Measurements from ENCODE around the gene SMOC1.

Gene SMOC1

GRCh38 chr14:69909826-69910550, 30.8 kb downstream of the SMOC1 start:
- no peaks in the 10 kb centered on the region for H3K79me2 ChIP-seq (ENCODE audit: control insufficient read depth, insufficient read depth, low read length)
- no peak overlapping the region for H4K8ac ChIP-seq (ENCODE audit: low read depth, low read length)
- H3K36me3 ChIP-seq (ENCODE audit: control insufficient read depth, insufficient read depth, low read length), result no peaks in the 10 kb centered on the region
- H3K4me1 ChIP-seq (ENCODE audit: control insufficient read depth, low read depth, low read length), result no peaks in the 10 kb centered on the region
- H2AK5ac ChIP-seq (ENCODE audit: low read length), result no peak overlapping the region
- no peak overlapping the region for H3K18ac ChIP-seq (ENCODE audit: low read length)
- no peak for DNase-seq
- no CpG with 5 or more reads among the region's 7 CpGs for WGBS (ENCODE audit: extremely low coverage, insufficient coverage, low lambda C conversion rate)
- H2BK5ac ChIP-seq (ENCODE audit: low read length), result no peak overlapping the region
- no peak overlapping the region for H2BK15ac ChIP-seq (replicated peaks; ENCODE audit: low read depth)
- H3K4me3 ChIP-seq (ENCODE audit: low read length), result no peak overlapping the region
- no peak overlapping the region for H3K4ac ChIP-seq (ENCODE audit: low read depth, low read length)
- H3K9ac ChIP-seq (ENCODE audit: low read length), result no peak overlapping the region
- no peak overlapping the region for H3K56ac ChIP-seq (ENCODE audit: low read length)
- no peak overlapping the region for H3K23ac ChIP-seq (ENCODE audit: low read length)
- H3K27me3 ChIP-seq (ENCODE audit: insufficient read depth, low read length, poor library complexity), result no peaks in the 10 kb centered on the region
- no peak overlapping the region for H4K5ac ChIP-seq (ENCODE audit: low read length)
- H3K79me1 ChIP-seq (ENCODE audit: low read length), result no peaks in the 10 kb centered on the region
- H3K27ac ChIP-seq (ENCODE audit: low read depth, low read length), result no peak overlapping the region
- no peak overlapping the region for H2BK120ac ChIP-seq (ENCODE audit: low read depth, low read length)
- no peak overlapping the region for H3K4me2 ChIP-seq (ENCODE audit: low read length)

GRCh38 chr14:69910871-69911270, 31.7 kb downstream of the SMOC1 start:
- H2AK5ac ChIP-seq (ENCODE audit: low read length), result no peak overlapping the region
- no peak overlapping the region for H3K4me3 ChIP-seq (ENCODE audit: low read length)
- H3K18ac ChIP-seq (ENCODE audit: low read length), result no peak overlapping the region
- no peak overlapping the region for H4K8ac ChIP-seq (ENCODE audit: low read depth, low read length)
- H2BK15ac ChIP-seq (replicated peaks; ENCODE audit: low read depth), result no peak overlapping the region
- no peak overlapping the region for H2BK120ac ChIP-seq (ENCODE audit: low read depth, low read length)
- H3K4me1 ChIP-seq (ENCODE audit: control insufficient read depth, low read depth, low read length), result no peaks in the 10 kb centered on the region
- H3K4ac ChIP-seq (ENCODE audit: low read depth, low read length), result no peak overlapping the region
- DNase-seq, result no peak
- no peak overlapping the region for H4K5ac ChIP-seq (ENCODE audit: low read length)
- no peak overlapping the region for H3K23ac ChIP-seq (ENCODE audit: low read length)
- no peaks in the 10 kb centered on the region for H3K27me3 ChIP-seq (ENCODE audit: insufficient read depth, low read length, poor library complexity)
- no peak overlapping the region for H3K4me2 ChIP-seq (ENCODE audit: low read length)
- H3K27ac ChIP-seq (ENCODE audit: low read depth, low read length), result no peak overlapping the region
- no peaks in the 10 kb centered on the region for H3K79me2 ChIP-seq (ENCODE audit: control insufficient read depth, insufficient read depth, low read length)
- H3K56ac ChIP-seq (ENCODE audit: low read length), result no peak overlapping the region
- WGBS (ENCODE audit: extremely low coverage, insufficient coverage, low lambda C conversion rate), result no CpG with 5 or more reads among the region's 3 CpGs
- H3K36me3 ChIP-seq (ENCODE audit: control insufficient read depth, insufficient read depth, low read length), result no peaks in the 10 kb centered on the region
- no peak overlapping the region for H3K9ac ChIP-seq (ENCODE audit: low read length)
- H2BK5ac ChIP-seq (ENCODE audit: low read length), result no peak overlapping the region
- no peaks in the 10 kb centered on the region for H3K79me1 ChIP-seq (ENCODE audit: low read length)

- Histone ChIP-seq H3K4ac (ENCODE audit: low read depth, low read length) (no peak overlapping the region), H3K4me3 (ENCODE audit: low read length) (no peak overlapping the region), H4K8ac (ENCODE audit: low read depth, low read length) (no peak overlapping the region), H3K4me2 (ENCODE audit: low read length) (no peak overlapping the region), H3K27me3 (ENCODE audit: insufficient read depth, low read length, poor library complexity) (no peaks in the 10 kb centered on the region), H3K36me3 (ENCODE audit: control insufficient read depth, insufficient read depth, low read length) (no peaks in the 10 kb centered on the region), H3K4me1 (ENCODE audit: control insufficient read depth, low read depth, low read length) (no peaks in the 10 kb centered on the region), H3K56ac (ENCODE audit: low read length) (no peak overlapping the region), H2BK15ac (replicated peaks; ENCODE audit: low read depth) (no peak overlapping the region), H3K23ac (ENCODE audit: low read length) (no peak overlapping the region), H3K9ac (ENCODE audit: low read length) (no peak overlapping the region), H3K79me2 (ENCODE audit: control insufficient read depth, insufficient read depth, low read length) (no peaks in the 10 kb centered on the region), H3K18ac (ENCODE audit: low read length) (no peak overlapping the region), H4K5ac (ENCODE audit: low read length) (no peak overlapping the region), H2BK5ac (ENCODE audit: low read length) (no peak overlapping the region), H2BK120ac (ENCODE audit: low read depth, low read length) (no peak overlapping the region), H3K27ac (ENCODE audit: low read depth, low read length) (no peak overlapping the region), H3K79me1 (ENCODE audit: low read length) (no peaks in the 10 kb centered on the region), H2AK5ac (ENCODE audit: low read length) (no peak overlapping the region)
- no peak for DNase-seq
- no CpG with 5 or more reads among the region's 1 CpG for WGBS (ENCODE audit: extremely low coverage, insufficient coverage, low lambda C conversion rate)
These were observed 34.5 kb downstream of the SMOC1 start for GRCh38 chr14:69913686-69914085.

- Histone ChIP-seq H4K8ac (ENCODE audit: low read depth, low read length) (no peak overlapping the region), H3K79me1 (ENCODE audit: low read length) (no peaks in the 10 kb centered on the region), H3K4ac (ENCODE audit: low read depth, low read length) (no peak overlapping the region), H3K36me3 (ENCODE audit: control insufficient read depth, insufficient read depth, low read length) (no peaks in the 10 kb centered on the region), H3K18ac (ENCODE audit: low read length) (no peak overlapping the region), H3K9ac (ENCODE audit: low read length) (no peak overlapping the region), H3K79me2 (ENCODE audit: control insufficient read depth, insufficient read depth, low read length) (no peaks in the 10 kb centered on the region), H3K27ac (ENCODE audit: low read depth, low read length) (no peak overlapping the region), H2AK5ac (ENCODE audit: low read length) (no peak overlapping the region), H3K56ac (ENCODE audit: low read length) (no peak overlapping the region), H3K23ac (ENCODE audit: low read length) (no peak overlapping the region), H2BK120ac (ENCODE audit: low read depth, low read length) (no peak overlapping the region), H4K5ac (ENCODE audit: low read length) (no peak overlapping the region), H2BK15ac (replicated peaks; ENCODE audit: low read depth) (no peak overlapping the region), H3K4me1 (ENCODE audit: control insufficient read depth, low read depth, low read length) (no peaks in the 10 kb centered on the region), H3K27me3 (ENCODE audit: insufficient read depth, low read length, poor library complexity) (no peaks in the 10 kb centered on the region), H3K4me2 (ENCODE audit: low read length) (no peak overlapping the region), H2BK5ac (ENCODE audit: low read length) (no peak overlapping the region), H3K4me3 (ENCODE audit: low read length) (no peak overlapping the region)
- no peak for DNase-seq
- WGBS (ENCODE audit: extremely low coverage, insufficient coverage, low lambda C conversion rate), result no CpG with 5 or more reads among the region's 1 CpG
These were observed 37.2 kb downstream of the SMOC1 start for GRCh38 chr14:69916396-69916795.

GRCh38 chr14:69917287-69917686, 38.1 kb downstream of the SMOC1 start:
- no peak overlapping the region for H4K5ac ChIP-seq (ENCODE audit: low read length)
- no peaks in the 10 kb centered on the region for H3K79me2 ChIP-seq (ENCODE audit: control insufficient read depth, insufficient read depth, low read length)
- H3K23ac ChIP-seq (ENCODE audit: low read length), result no peak overlapping the region
- no peak overlapping the region for H3K9ac ChIP-seq (ENCODE audit: low read length)
- no peak overlapping the region for H2BK15ac ChIP-seq (replicated peaks; ENCODE audit: low read depth)
- H3K36me3 ChIP-seq (ENCODE audit: control insufficient read depth, insufficient read depth, low read length), result no peaks in the 10 kb centered on the region
- no peak overlapping the region for H3K27ac ChIP-seq (ENCODE audit: low read depth, low read length)
- no peak overlapping the region for H3K4me3 ChIP-seq (ENCODE audit: low read length)
- no peak overlapping the region for H3K4me2 ChIP-seq (ENCODE audit: low read length)
- H2AK5ac ChIP-seq (ENCODE audit: low read length), result no peak overlapping the region
- no peak overlapping the region for H2BK120ac ChIP-seq (ENCODE audit: low read depth, low read length)
- no CpG with 5 or more reads among the region's 9 CpGs for WGBS (ENCODE audit: extremely low coverage, insufficient coverage, low lambda C conversion rate)
- no peaks in the 10 kb centered on the region for H3K4me1 ChIP-seq (ENCODE audit: control insufficient read depth, low read depth, low read length)
- no peaks in the 10 kb centered on the region for H3K79me1 ChIP-seq (ENCODE audit: low read length)
- no peaks in the 10 kb centered on the region for H3K27me3 ChIP-seq (ENCODE audit: insufficient read depth, low read length, poor library complexity)
- H3K56ac ChIP-seq (ENCODE audit: low read length), result no peak overlapping the region
- no peak overlapping the region for H3K4ac ChIP-seq (ENCODE audit: low read depth, low read length)
- no peak for DNase-seq
- no peak overlapping the region for H2BK5ac ChIP-seq (ENCODE audit: low read length)
- H4K8ac ChIP-seq (ENCODE audit: low read depth, low read length), result no peak overlapping the region
- H3K18ac ChIP-seq (ENCODE audit: low read length), result no peak overlapping the region

- H3K56ac ChIP-seq (ENCODE audit: low read length), result no peak overlapping the region
- H3K18ac ChIP-seq (ENCODE audit: low read length), result no peak overlapping the region
- no peak overlapping the region for H2BK5ac ChIP-seq (ENCODE audit: low read length)
- H2BK120ac ChIP-seq (ENCODE audit: low read depth, low read length), result no peak overlapping the region
- H3K4me1 ChIP-seq (ENCODE audit: control insufficient read depth, low read depth, low read length), result no peaks in the 10 kb centered on the region
- H3K27ac ChIP-seq (ENCODE audit: low read depth, low read length), result no peak overlapping the region
- no peak overlapping the region for H3K23ac ChIP-seq (ENCODE audit: low read length)
- no peaks in the 10 kb centered on the region for H3K36me3 ChIP-seq (ENCODE audit: control insufficient read depth, insufficient read depth, low read length)
- no peaks in the 10 kb centered on the region for H3K27me3 ChIP-seq (ENCODE audit: insufficient read depth, low read length, poor library complexity)
- WGBS (ENCODE audit: extremely low coverage, insufficient coverage, low lambda C conversion rate), result no CpG with 5 or more reads among the region's 1 CpG
- no peak overlapping the region for H2BK15ac ChIP-seq (replicated peaks; ENCODE audit: low read depth)
- no peaks in the 10 kb centered on the region for H3K79me1 ChIP-seq (ENCODE audit: low read length)
- H3K4ac ChIP-seq (ENCODE audit: low read depth, low read length), result no peak overlapping the region
- no peaks in the 10 kb centered on the region for H3K79me2 ChIP-seq (ENCODE audit: control insufficient read depth, insufficient read depth, low read length)
- H4K8ac ChIP-seq (ENCODE audit: low read depth, low read length), result no peak overlapping the region
- H3K9ac ChIP-seq (ENCODE audit: low read length), result no peak overlapping the region
- H3K4me3 ChIP-seq (ENCODE audit: low read length), result no peak overlapping the region
- no peak overlapping the region for H3K4me2 ChIP-seq (ENCODE audit: low read length)
- no peak for DNase-seq
- H4K5ac ChIP-seq (ENCODE audit: low read length), result no peak overlapping the region
- no peak overlapping the region for H2AK5ac ChIP-seq (ENCODE audit: low read length)
These were observed 40.6 kb downstream of the SMOC1 start for GRCh38 chr14:69919815-69920214.

All from mesendoderm (in vitro differentiated cells).